ENCODE results near the gene MCEE.

GRCh38 chr2:71143782-71144181 is 13.8 kb upstream of the MCEE start:
- TF ChIP-seq POLR2AphosphoS5 (IDR thresholded peaks at IDR 0.05; ENCODE audit: low read depth, low read length) (no peak), PAX5 (IDR thresholded peaks at IDR 0.05; ENCODE audit: insufficient read depth, low read length, severe bottlenecking) (no peak), POLR2A (IDR thresholded peaks at IDR 0.05; ENCODE audit: low read depth, low read length) (no peak), TAF1 (IDR thresholded peaks at IDR 0.05; ENCODE audit: low read depth, low read length) (no peak)

Data from GM12891 (cell line).